Breast epithelium (tissue), 4 donors: ENCODE results near the gene NSRP1. TPM values are rescaled to one million over a fixed set of nuclear protein-coding genes. Genes with fewer than 3 reads are reported as not detected.
"Not testable (repeated sequence)": the region's sequence is repeated elsewhere in the genome, so short reads cannot be mapped to it uniquely, and the experiment has no call there.

ENCODE experiments used
- DNase-seq, 2 donors: peaks; one replicate each; pipeline ENCODE4 v3.0.0-alpha.2; 2019; ENCODE audit warnings: low spot score in 2 of 2
- H3K27ac ChIP-seq, 2 donors: fragments of 200-600 bp; sonication (generic) in 1 of 2; one replicate each; pipeline ENCODE4 v1.5.1; 2016 to 2019; ENCODE audit warnings: mild to moderate bottlenecking in 1 of 2
- H3K27me3 ChIP-seq, 2 donors: fragments of 200-600 bp; sonication (generic) in 1 of 2; one replicate each; pipeline versions ENCODE4 v1.5.1 to v1.6.0; 2017 to 2019; ENCODE audit warnings: control low read depth in 1 of 2, mild to moderate bottlenecking in 1 of 2
- H3K36me3 ChIP-seq: fragments of 200-600 bp; one replicate; pipeline ENCODE4 v1.5.1; 2019
- H3K4me1 ChIP-seq, 2 donors: fragments of 200-600 bp; sonication (generic); one replicate each; pipeline ENCODE4 v1.5.1; 2016 to 2019; ENCODE audit warnings: control low read depth in 1 of 2
- H3K4me3 ChIP-seq, 3 donors: fragments of 200-600 bp; sonication (generic); 1 replicate in 2 of 3; 2 replicates in 1 of 3; pipeline ENCODE4 v1.5.1; 2016 to 2019; ENCODE audit warnings: mild to moderate bottlenecking in 3 of 3, moderate library complexity in 2 of 3
- H3K9me3 ChIP-seq, 2 donors: fragments of 200-600 bp; sonication (generic) in 1 of 2; one replicate each; pipeline ENCODE4 v1.5.1; 2016 to 2019; ENCODE audit warnings: control low read depth in 1 of 2
- CTCF ChIP-seq, 3 donors: fragments of 450-650 bp; IDR thresholded peaks; one replicate each; pipeline ENCODE4 v1.5.1; 2016 to 2017; ENCODE audit warnings: antibody characterized with exemption in 3 of 3, mild to moderate bottlenecking in 3 of 3, moderate library complexity in 3 of 3
- POLR2A ChIP-seq: fragments of 450-650 bp; IDR thresholded peaks from one replicate; pipeline ENCODE4 v1.6.1; 2016; ENCODE audit warnings: antibody characterized with exemption, mild to moderate bottlenecking, moderate library complexity
- POLR2AphosphoS5 ChIP-seq, 3 donors: sonication (generic); formaldehyde crosslinking; IDR thresholded peaks; one replicate each; pipeline ENCODE4 v1.6.1; 2017; ENCODE audit warnings: antibody characterized with exemption in 3 of 3
- intact Hi-C: fragments of 100-400 bp; cut with DNase I; formaldehyde crosslinking; loops from one replicate; pipeline ENCODE4 v1.15.1; 2023; ENCODE audit warnings: low total_unique reads
- total RNA-seq, 3 donors: library from RNA; depleted of rRNA; stranded (reverse); fragments of >200 nt; gene quantifications; one replicate each; pipeline ENCODE4 v1.1.0, GENCODE V29; 2016

The NSRP1 gene
- total RNA-seq, 3 donors from 2014 or later = 26.6 to 37.0 (median 29.4) TPM

GRCh38 chr17:30082773-30083172, 33.8 kb upstream of the NSRP1 start:
- no peaks in the 10 kb centered on the region for H3K36me3 ChIP-seq
- no peaks in the 10 kb centered on the region for H3K27me3 ChIP-seq
- H3K4me3 ChIP-seq = no peak overlapping the region
- DNase-seq = no peak
- intact Hi-C loops = no loop called here
- TF ChIP-seq POLR2A (no peak), POLR2AphosphoS5 (IDR thresholded peaks at IDR 0.05) (no peak), CTCF (IDR thresholded peaks at IDR 0.05) (no peak)
- no peak overlapping the region for H3K27ac ChIP-seq
- H3K9me3 ChIP-seq = no peaks in the 10 kb centered on the region
- no peaks in the 10 kb centered on the region for H3K4me1 ChIP-seq

GRCh38 chr17:30084788-30085187, 31.8 kb upstream of the NSRP1 start:
- Histone ChIP-seq H3K9me3 (no peaks in the 10 kb centered on the region), H3K27me3 (no peaks in the 10 kb centered on the region), H3K27ac (no peak overlapping the region), H3K36me3 (no peaks in the 10 kb centered on the region), H3K4me1 (no peaks in the 10 kb centered on the region), H3K4me3 (no peak overlapping the region)
- TF ChIP-seq POLR2AphosphoS5 (IDR thresholded peaks at IDR 0.05) = no peak
- TF ChIP-seq CTCF (IDR thresholded peaks at IDR 0.05) = no peak
- TF ChIP-seq POLR2A = no peak
- intact Hi-C loops = no loop called here
- no peak for DNase-seq

- no peak overlapping the region for H3K4me3 ChIP-seq
- no peaks in the 10 kb centered on the region for H3K36me3 ChIP-seq
- H3K4me1 ChIP-seq = no peaks in the 10 kb centered on the region
- H3K27me3 ChIP-seq = no peaks in the 10 kb centered on the region
- intact Hi-C loops = no loop called here
- H3K27ac ChIP-seq = no peak overlapping the region
- TF ChIP-seq POLR2AphosphoS5 (IDR thresholded peaks at IDR 0.05) (no peak), CTCF (IDR thresholded peaks at IDR 0.05) (no peak), POLR2A (no peak)
- DNase-seq = no peak
- no peaks in the 10 kb centered on the region for H3K9me3 ChIP-seq
These were observed 29.7 kb upstream of the NSRP1 start for GRCh38 chr17:30086896-30087295.

GRCh38 chr17:30087431-30087830, 29.2 kb upstream of the NSRP1 start:
- H3K4me3 ChIP-seq, DNase-seq, H3K27me3 ChIP-seq, H3K27ac ChIP-seq, H3K36me3 ChIP-seq, intact Hi-C loops, H3K4me1 ChIP-seq, H3K9me3 ChIP-seq: not testable (repeated sequence)

GRCh38 chr17:30091121-30091670, 25.4 kb upstream of the NSRP1 start:
- H3K4me3 ChIP-seq = no peak overlapping the region
- H3K36me3 ChIP-seq = no peaks in the 10 kb centered on the region
- no peaks in the 10 kb centered on the region for H3K27me3 ChIP-seq
- H3K4me1 ChIP-seq = no peaks in the 10 kb centered on the region
- H3K27ac ChIP-seq = no peak overlapping the region
- no peak for DNase-seq
- TF ChIP-seq POLR2AphosphoS5 (IDR thresholded peaks at IDR 0.05) = no peak
- no peak for TF ChIP-seq POLR2A
- TF ChIP-seq CTCF (IDR thresholded peaks at IDR 0.05) = no peak
- intact Hi-C loops = no loop called here
- no peaks in the 10 kb centered on the region for H3K9me3 ChIP-seq

GRCh38 chr17:30091771-30092170, 24.8 kb upstream of the NSRP1 start:
- no peak for DNase-seq
- Histone ChIP-seq H3K27me3 (no peaks in the 10 kb centered on the region), H3K4me1 (no peaks in the 10 kb centered on the region), H3K27ac (no peak overlapping the region), H3K9me3 (no peaks in the 10 kb centered on the region), H3K4me3 (no peak overlapping the region), H3K36me3 (no peaks in the 10 kb centered on the region)
- intact Hi-C loops = no loop called here
- TF ChIP-seq POLR2A (no peak), CTCF (IDR thresholded peaks at IDR 0.05) (no peak), POLR2AphosphoS5 (IDR thresholded peaks at IDR 0.05) (no peak)
